Measurements from ENCODE around the gene DENND1C. TPM values are rescaled to one million over a fixed set of nuclear protein-coding genes. Genes with fewer than 3 reads are reported as not detected.

DENND1C gene
- polyA plus RNA-seq, 3 donors = 11.2 to 60.2 (median 20.5) TPM

GRCh38 chr19:6514926-6515544 lies 33.4 kb upstream of the DENND1C start:
- Histone ChIP-seq H3K4me3 (replicated peaks in 1 of 3; ENCODE audit: low read depth in 2 of 3, low read length in 3 of 3) (no peak overlapping the region), H3K9ac (ENCODE audit: insufficient read depth, low read length, poor library complexity, severe bottlenecking) (no peak overlapping the region), H2AFZ (ENCODE audit: insufficient read depth, low read depth, low read length, poor library complexity, severe bottlenecking) (no peak overlapping the region), H3K9me3 (replicated peaks in 1 of 2; ENCODE audit: control insufficient read depth in 1 of 2, insufficient read depth in 1 of 2, low read length in 2 of 2) (no peaks in the 10 kb centered on the region), H3K27ac (ENCODE audit: low read depth in 1 of 2, low read length in 2 of 2) (no peak overlapping the region), H3K4me2 (replicated peaks; ENCODE audit: extremely low read depth, low read length, poor library complexity, severe bottlenecking) (no peak overlapping the region), H3K27me3 (ENCODE audit: control insufficient read depth in 2 of 2, insufficient read depth in 2 of 2, low read length in 2 of 2) (no peaks in the 10 kb centered on the region), H3K79me2 (ENCODE audit: insufficient read depth, low read length) (no peaks in the 10 kb centered on the region), H4K20me1 (ENCODE audit: insufficient read depth, low read length) (no peaks in the 10 kb centered on the region), H3K36me3 (replicated peaks in 1 of 2; ENCODE audit: control insufficient read depth in 1 of 2, insufficient read depth in 2 of 2, low read length in 2 of 2) (no peaks in the 10 kb centered on the region), H3K4me1 (ENCODE audit: control insufficient read depth in 1 of 2, insufficient read depth in 2 of 2, low read length in 2 of 2) (peaks cover 17 to 30% of the 10 kb centered on the region in 2 donors)
- intact Hi-C loops (cut with micrococcal nuclease) = loop anchor here (10.0 kb wide), 1 partner anchor 250 kb away; the partner anchor contains the start of gene SH2D3A (in 2 of the 2)
- peaks cover 5 to 22% (median 19%) of the 10 kb centered on the region in 3 donors for H3K27me3 Mint-ChIP-seq (ENCODE audit: low read depth in 3 of 3)
- no peak for TF ChIP-seq CTCF (IDR thresholded peaks at IDR 0.05)
- peak overlapping the region in 3 of 7 donors; percentile 50 to 81 (median 68) for H3K27ac Mint-ChIP-seq
- peaks cover 24% of the 10 kb centered on the region for H3K4me1 Mint-ChIP-seq
- no peaks in the 10 kb centered on the region for H3K36me3 Mint-ChIP-seq
- 96% methylated on average over 11 of the region's 15 CpGs for WGBS (ENCODE audit: insufficient coverage)
- peaks cover 0 to 4% (median 0%) of the 10 kb centered on the region in 7 donors for H3K9me3 Mint-ChIP-seq
- H3K4me3 Mint-ChIP-seq = peak overlapping the region in 1 of 2 donors; percentile 9
- no peak for DNase-seq

- no peak overlapping the region for H3K4me3 Mint-ChIP-seq
- H3K27ac Mint-ChIP-seq = no peak overlapping the region
- H3K27ac ChIP-seq (ENCODE audit: low read depth in 1 of 2, low read length in 2 of 2) = no peak overlapping the region
- intact Hi-C loops (cut with micrococcal nuclease) = loop anchor here (10.0 kb wide), 1 partner anchor 251 kb away; the partner anchor contains the start of gene SH2D3A (in 2 of the 2)
- no peak overlapping the region for H3K4me2 ChIP-seq (replicated peaks; ENCODE audit: extremely low read depth, low read length, poor library complexity, severe bottlenecking)
- no peaks in the 10 kb centered on the region for H3K36me3 ChIP-seq (replicated peaks in 1 of 2; ENCODE audit: control insufficient read depth in 1 of 2, insufficient read depth in 2 of 2, low read length in 2 of 2)
- H3K9me3 ChIP-seq (replicated peaks in 1 of 2; ENCODE audit: control insufficient read depth in 1 of 2, insufficient read depth in 1 of 2, low read length in 2 of 2) = no peaks in the 10 kb centered on the region
- 94% methylated on average over 5 of the region's 9 CpGs for WGBS (ENCODE audit: insufficient coverage)
- TF ChIP-seq CTCF (IDR thresholded peaks at IDR 0.05) = no peak
- no peak overlapping the region for H3K4me3 ChIP-seq (replicated peaks in 1 of 3; ENCODE audit: low read depth in 2 of 3, low read length in 3 of 3)
- H3K4me1 ChIP-seq (ENCODE audit: control insufficient read depth in 1 of 2, insufficient read depth in 2 of 2, low read length in 2 of 2) = peaks cover 17 to 30% of the 10 kb centered on the region in 2 donors
- DNase-seq = no peak
- H3K79me2 ChIP-seq (ENCODE audit: insufficient read depth, low read length) = no peaks in the 10 kb centered on the region
- no peaks in the 10 kb centered on the region for H3K27me3 ChIP-seq (ENCODE audit: control insufficient read depth in 2 of 2, insufficient read depth in 2 of 2, low read length in 2 of 2)
- no peak overlapping the region for H2AFZ ChIP-seq (ENCODE audit: insufficient read depth, low read depth, low read length, poor library complexity, severe bottlenecking)
- H3K9ac ChIP-seq (ENCODE audit: insufficient read depth, low read length, poor library complexity, severe bottlenecking) = no peak overlapping the region
- peaks cover 0 to 4% (median 0%) of the 10 kb centered on the region in 7 donors for H3K9me3 Mint-ChIP-seq
- no peaks in the 10 kb centered on the region for H4K20me1 ChIP-seq (ENCODE audit: insufficient read depth, low read length)
- H3K4me1 Mint-ChIP-seq = peaks cover 23% of the 10 kb centered on the region
- no peaks in the 10 kb centered on the region for H3K36me3 Mint-ChIP-seq
- H3K27me3 Mint-ChIP-seq (ENCODE audit: low read depth in 3 of 3) = peaks cover 3 to 21% (median 13%) of the 10 kb centered on the region in 3 donors
Measured at GRCh38 chr19:6514089-6514488, 32.5 kb upstream of the DENND1C start.

All from CD14-positive monocyte (primary cell).